ENCODE results near the gene CSH1. TPM values are rescaled to one million over a fixed set of nuclear protein-coding genes. Genes with fewer than 3 reads are reported as not detected.
"Not testable (repeated sequence)": the region's sequence is repeated elsewhere in the genome, so short reads cannot be mapped to it uniquely, and the experiment has no call there.

Gene CSH1
- polyA plus RNA-seq (2013, experiment 1 of 2; ENCODE audit: insufficient read length): not detected
- 1.7 TPM for polyA plus RNA-seq (2013, experiment 2 of 2; ENCODE audit: insufficient read length)

DNA sequence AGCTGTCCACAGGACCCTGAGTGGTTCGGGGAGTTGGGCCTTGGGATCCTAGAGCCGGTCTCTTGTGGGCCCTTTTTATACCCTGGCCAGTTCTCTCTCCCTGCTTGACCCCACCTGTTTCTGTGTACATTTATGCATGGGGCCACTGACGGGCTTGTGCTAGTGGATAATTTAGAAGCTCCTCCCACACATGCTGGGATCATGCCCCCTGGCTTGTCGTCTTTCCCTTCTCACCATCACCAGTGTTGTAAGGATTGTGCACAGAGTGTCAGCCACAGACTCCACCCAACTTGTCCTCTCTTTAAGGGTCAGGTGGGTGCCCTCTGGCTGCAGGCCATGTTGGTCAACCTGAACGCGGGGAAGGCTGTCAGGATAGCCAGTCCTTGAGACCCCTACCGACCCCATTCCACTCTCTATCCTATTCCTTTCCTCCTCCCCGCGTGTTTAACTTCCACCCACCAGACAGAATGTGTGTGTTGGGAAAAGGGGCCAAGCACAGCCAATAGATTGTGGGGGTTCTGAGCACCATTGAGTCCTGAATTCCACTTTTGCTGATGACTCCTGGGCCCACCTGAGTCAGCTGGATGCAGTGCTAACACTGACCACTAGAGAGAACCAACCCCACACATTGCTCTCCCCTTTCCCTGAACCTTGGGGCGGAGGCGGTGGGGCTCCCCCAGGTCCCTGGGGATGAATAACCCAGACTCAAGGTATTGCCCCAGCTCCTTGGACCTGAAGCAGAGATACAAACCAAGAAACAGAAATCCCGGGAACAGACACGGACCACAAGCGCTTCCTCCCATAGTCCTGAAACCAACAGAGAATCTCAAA, at the start of gene CSH1:
CSH1 (minus strand) TSS at position 51 of the 831 bp plus-strand sequence. CDS start 63 bp downstream, outside the sequence.
- DNase-seq: not testable (repeated sequence)

- no peak for DNase-seq
Measured at GRCh38 chr17:63945784-63946439, 49.5 kb upstream of the CSH1 start.

DNA sequence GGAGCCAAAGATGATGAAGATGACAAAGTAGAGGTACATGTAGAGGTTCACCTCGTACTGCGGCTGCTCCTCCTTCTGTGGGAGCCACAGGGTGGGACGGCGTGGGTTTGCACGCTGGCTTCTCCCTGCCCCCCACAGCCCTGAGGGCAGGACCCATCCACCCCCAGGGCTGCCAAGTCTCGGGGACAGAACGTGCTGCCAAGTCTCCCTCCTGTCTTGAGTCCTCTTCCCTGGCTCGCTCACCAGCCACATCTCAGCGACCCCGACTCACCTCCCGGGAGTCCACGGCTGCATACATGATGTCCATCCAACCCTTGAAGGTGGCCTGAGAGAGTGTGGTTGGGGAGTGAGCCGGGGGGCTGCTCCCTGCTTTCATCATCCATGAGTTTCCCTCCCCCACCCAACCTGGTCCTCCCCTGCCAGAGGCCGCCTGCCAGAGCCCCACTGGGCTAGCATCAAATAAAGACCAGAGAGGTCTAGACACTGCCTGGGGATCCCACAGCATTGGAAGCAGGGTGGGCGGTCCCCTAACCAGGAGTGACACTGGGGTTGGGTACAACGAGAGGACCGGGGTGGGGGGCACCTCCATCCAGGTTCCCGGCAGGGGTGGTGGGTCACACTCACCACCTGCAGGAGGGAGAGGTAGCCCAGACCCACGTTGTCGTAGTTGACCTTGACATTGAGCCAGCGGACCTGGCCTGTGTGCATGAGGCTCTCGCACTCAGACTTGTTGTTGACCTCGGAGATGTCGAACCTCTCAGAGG, 48.5 kb upstream of the CSH1 start:
- DNase-seq: no peak

DNA sequence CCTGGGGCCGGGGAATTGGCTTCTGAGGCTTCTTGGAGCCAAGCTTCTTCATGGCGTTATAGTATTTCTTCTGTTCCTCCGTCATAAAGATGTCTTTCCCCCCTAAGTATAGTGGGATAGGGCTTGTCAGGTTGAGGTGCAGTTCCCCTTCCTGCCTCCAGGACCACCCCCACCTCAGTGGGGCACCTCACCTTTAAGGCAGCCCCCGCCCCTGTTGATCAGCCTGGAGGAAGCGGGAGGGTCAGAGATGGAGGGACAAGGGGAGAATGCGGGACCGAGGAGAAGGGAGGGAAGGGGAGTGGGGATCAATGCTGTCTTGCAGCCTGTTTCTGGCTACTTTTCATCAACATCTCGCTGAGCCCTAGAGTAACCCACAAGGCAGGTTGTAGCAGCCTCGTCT, 47.4 kb upstream of the CSH1 start:
- DNase-seq: no peak

DNA sequence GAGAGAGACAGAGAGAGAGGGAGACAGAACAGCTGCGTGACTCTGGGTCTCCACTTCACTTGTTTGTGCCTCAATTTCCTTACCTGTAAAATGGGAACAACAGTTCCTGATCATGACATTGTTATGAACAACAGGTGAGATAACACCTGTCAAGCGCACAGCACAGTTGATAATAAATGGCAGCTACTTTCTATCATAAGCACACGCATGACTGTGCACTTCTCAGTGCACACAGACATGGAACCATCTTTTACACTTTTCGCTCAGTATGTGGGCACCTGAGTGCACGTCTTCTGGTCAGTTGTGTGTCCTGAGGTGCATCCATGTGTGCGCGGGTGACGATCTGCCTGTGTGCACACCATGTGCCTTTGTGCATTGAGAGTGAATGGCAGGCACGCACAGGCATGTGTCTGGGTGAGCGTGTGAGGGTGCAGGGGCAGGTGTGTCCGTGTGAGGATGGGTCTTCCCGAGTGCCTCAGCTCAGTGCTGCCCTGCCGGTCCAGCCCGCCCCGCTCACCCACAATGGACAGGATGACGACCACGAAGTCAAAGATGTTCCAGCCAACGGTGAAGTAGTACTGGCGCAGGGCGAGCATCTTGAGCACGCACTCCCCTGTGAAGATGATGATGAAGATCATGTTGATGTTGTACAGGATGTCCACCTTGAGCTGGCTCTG, 46.1 kb upstream of the CSH1 start:
- no peak for DNase-seq

DNA sequence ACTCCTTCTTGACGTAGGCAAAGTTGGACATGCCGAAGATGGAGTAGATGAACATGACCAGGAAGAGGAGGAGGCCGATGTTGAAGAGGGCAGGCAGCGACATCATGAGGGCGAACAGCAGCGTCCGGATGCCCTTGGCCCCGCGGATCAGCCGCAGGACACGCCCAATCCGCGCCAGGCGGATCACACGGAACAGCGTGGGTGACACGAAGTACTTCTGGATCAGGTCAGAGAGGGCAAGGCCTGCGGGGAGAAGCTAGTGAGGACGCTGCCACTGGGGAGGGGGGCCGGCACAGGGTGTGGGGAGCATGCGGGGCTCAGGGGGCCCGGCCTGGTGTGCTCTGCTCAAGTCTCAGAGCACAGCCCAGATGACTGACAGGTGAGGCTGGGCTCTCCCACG, 45.4 kb upstream of the CSH1 start:
- no peak for DNase-seq

DNA sequence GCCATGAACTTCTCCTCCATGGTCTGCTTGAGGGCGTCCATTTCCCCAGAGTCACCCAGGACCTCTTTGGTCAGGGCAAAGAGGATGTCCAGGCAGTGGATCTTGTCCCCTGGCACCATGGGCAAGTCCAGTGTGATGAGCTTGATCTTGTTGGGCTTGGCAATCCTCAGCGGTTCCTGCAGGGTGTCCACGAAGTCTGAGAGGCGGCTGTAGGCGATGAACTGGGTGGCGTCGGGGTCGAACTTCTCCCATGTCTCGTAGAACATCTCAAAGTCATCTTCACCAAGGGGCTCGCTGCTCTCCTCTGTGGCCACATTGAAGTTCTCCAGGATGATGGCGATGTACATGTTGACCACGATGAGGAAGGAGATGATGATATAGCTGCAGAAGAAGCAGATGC, 44.8 kb upstream of the CSH1 start:
- DNase-seq: no peak

GRCh38 chr17:63940584-63940983, 44.2 kb upstream of the CSH1 start:
- DNase-seq: no peak

- DNase-seq: no peak
Measured at GRCh38 chr17:63939884-63940283, 43.5 kb upstream of the CSH1 start.

DNA sequence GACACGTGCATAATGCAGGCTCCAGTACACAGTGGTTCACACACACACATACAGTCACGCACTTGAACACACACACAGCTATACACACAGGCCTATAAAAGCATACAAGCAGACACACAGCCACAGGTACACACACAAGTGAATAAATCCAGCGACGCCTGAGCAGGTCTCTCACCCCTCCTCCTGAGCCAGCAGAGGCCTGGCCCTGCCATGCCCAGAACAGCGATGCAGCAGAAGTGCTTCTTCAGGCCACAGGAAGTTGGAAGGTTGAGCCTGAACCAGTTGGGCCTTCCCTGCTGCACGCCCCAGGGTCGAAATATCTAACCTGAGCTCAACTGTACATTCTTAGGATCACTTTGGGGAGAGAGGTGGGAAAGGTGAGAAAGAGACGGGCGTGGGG, 43.0 kb upstream of the CSH1 start:
- DNase-seq: no peak

- no peak for DNase-seq
Measured at GRCh38 chr17:63937920-63938319, 41.5 kb upstream of the CSH1 start.

GRCh38 chr17:63937319-63937718, 40.9 kb upstream of the CSH1 start:
- DNase-seq: no peak

DNA sequence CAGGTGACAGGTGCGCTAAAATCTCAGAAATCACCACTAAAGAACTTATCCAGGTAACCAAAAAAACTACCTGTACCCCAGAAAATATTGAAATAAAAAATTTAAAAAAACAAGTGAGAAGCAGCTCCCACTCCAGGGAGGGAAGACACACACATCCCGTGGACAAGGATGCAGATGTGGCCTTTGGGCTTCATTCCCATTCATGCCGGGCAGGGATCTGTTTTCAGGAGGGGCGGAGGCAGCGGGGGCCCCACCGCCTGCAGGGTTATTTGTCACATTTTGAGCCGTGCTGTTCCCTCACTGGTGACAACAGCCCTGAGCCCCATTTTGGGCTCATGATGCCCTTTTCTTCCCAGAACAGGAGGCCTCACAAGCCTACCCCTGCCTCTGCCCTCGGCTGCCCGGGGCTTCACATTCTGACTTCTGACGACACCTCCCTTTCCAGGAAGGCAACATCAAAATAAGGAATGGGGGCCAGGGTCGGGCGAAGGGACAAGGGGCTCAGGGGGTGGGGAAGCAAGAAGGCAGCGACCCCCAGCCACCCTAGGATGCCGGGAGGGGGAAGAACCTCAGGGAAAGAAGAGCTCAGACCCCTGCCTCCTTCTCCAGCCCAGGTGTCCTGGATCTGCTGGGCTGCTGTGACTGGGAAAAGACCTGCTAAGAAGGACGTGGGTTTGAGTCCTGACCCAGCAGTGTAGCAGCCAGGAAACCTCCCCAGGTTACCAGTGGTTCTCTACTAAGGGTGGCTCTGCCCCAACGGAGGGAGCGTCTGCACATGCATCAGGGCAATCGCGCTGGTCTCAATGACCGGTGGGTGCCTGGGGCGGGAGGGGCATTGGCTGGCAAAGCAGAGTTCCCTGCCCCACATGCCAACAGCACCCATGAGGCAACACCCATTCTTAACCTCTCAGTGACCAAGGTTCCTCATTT, 38.1 kb upstream of the CSH1 start:
- no peak for DNase-seq

DNA sequence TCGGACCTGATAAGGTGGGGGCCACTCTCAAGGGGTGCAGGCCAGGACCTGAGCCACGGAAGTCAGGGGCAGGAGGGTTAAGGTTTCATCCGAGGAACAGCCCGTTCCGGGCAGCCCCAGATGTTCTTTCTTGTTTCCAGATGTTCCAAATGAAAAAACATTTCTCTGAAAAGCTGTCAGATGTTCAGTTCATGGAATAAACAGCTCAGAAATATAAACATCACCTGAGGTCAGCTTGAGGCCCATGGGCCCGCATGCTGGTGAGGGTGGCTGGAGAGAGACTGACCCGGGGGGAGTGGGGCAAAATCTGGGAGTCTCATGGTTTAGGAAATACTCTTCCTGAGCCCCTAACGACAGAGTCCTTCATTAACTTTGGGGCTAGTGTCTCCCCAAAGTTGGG, 37.2 kb upstream of the CSH1 start:
- no peak for DNase-seq

GRCh38 chr17:63932721-63933120, 36.3 kb upstream of the CSH1 start:
- DNase-seq: no peak

GRCh38 chr17:63931981-63932561, 35.7 kb upstream of the CSH1 start, which contains the start of gene CD79B:
TSS of gene CD79B (minus strand) at chr17:63932331. CDS start at chr17:63932261, 70 bp downstream.
- no peak for DNase-seq

GRCh38 chr17:63930951-63931575, 34.7 kb upstream of the CSH1 start:
- DNase-seq: peak; percentile 5

DNA sequence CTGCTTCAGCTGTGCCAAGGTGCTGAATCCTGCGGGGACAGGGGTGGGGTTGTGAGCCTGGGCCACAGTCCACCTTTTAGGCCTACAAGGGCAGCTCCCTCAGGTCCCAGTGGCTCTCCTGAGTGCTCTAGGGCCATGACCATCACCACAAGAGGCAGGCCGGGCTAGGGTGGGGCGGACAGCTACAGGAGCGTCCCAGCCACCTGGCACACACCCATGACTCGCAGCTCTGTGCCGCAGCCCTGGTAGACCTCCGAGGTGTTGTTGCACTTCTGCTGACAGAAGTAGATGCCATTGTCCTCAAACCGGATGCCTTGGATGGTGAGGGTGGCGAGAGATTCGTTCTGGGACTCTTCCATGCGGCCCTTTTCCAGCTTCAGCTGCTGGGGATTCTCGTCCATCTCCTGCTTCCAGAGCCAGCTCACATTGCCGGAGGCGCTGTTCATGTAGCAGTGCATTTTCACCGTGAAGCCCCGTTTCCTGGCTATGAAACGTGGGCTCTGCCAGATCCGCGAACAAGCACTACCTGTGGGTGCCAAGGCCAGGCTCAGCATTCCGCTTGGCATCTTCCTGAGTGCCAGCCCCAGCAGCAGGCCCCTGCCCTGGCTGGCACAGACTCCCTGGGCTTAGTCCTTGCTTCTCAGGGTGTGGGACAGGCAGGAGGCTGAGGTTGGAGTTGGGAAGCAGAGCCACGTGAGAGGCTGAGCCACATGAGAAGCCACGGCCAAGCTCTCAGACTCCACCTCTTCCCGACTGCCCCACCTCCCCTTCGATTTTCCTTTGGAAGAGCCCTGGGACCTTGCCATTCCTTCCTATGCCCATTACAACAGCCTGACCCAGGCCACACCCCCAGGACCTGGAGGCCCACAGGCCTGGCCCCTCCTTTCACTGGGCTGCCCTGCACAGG, 33.7 kb upstream of the CSH1 start:
- DNase-seq: no peak

- DNase-seq: no peak
Measured at GRCh38 chr17:63928966-63929695, 32.8 kb upstream of the CSH1 start.
